NK-92 (cell line): ENCODE data around the gene PRKD1.
"Not testable (repeated sequence)": the region's sequence is repeated elsewhere in the genome, so short reads cannot be mapped to it uniquely, and the experiment has no call there.

Experiments used
- DNase-seq: peaks from one replicate; lab custom pipeline; 2025; ENCODE audit not compliant: unreplicated experiment; lab: John Stamatoyannopoulos, UW

The PRKD1 gene

GRCh38 chr14:29905543-29905942 is 22.1 kb downstream of the PRKD1 start:
- DNase-seq, result no peak

- DNase-seq, result no peak
These were observed 26.9 kb downstream of the PRKD1 start for GRCh38 chr14:29900609-29901350.

- DNase-seq, result no peak
These were observed 29.2 kb downstream of the PRKD1 start for GRCh38 chr14:29898470-29898869.

GRCh38 chr14:29897181-29897580 is 30.5 kb downstream of the PRKD1 start:
- no peak for DNase-seq

GRCh38 chr14:29896354-29896821 is 31.3 kb downstream of the PRKD1 start:
- no peak for DNase-seq

GRCh38 chr14:29895591-29896083 is 32.0 kb downstream of the PRKD1 start:
- DNase-seq, result no peak

- no peak for DNase-seq
These were observed 33.7 kb downstream of the PRKD1 start for GRCh38 chr14:29893989-29894388.

- no peak for DNase-seq
These were observed 35.3 kb downstream of the PRKD1 start for GRCh38 chr14:29892327-29892726.

- no peak for DNase-seq
These were observed 41.7 kb downstream of the PRKD1 start for GRCh38 chr14:29885988-29886387.

- no peak for DNase-seq
These were observed 59.6 kb downstream of the PRKD1 start for GRCh38 chr14:29868000-29868399.

- no peak for DNase-seq
These were observed 62.3 kb downstream of the PRKD1 start for GRCh38 chr14:29865299-29865698.

GRCh38 chr14:29861996-29862395 is 65.7 kb downstream of the PRKD1 start:
- DNase-seq, result no peak

GRCh38 chr14:29858299-29858698 is 69.3 kb downstream of the PRKD1 start:
- no peak for DNase-seq

- DNase-seq, result no peak
These were observed 70.1 kb downstream of the PRKD1 start for GRCh38 chr14:29857551-29857950.

GRCh38 chr14:29856516-29856915 is 71.1 kb downstream of the PRKD1 start:
- DNase-seq, result no peak

GRCh38 chr14:29853691-29854090 is 74.0 kb downstream of the PRKD1 start:
- not testable (repeated sequence) for DNase-seq

- DNase-seq, result no peak
These were observed 74.4 kb downstream of the PRKD1 start for GRCh38 chr14:29853272-29853671.

- no peak for DNase-seq
These were observed 76.2 kb downstream of the PRKD1 start for GRCh38 chr14:29851397-29851796.

GRCh38 chr14:29847056-29847380 is 80.6 kb downstream of the PRKD1 start:
- DNase-seq, result no peak

GRCh38 chr14:29846339-29847055 is 81.2 kb downstream of the PRKD1 start:
- no peak for DNase-seq

- no peak for DNase-seq
These were observed 83.7 kb downstream of the PRKD1 start for GRCh38 chr14:29843981-29844380.

GRCh38 chr14:29842228-29842627 is 85.4 kb downstream of the PRKD1 start:
- no peak for DNase-seq
